GM19239 (cell line): ENCODE data around the gene LRRC8D.

Experiments
- DNase-seq: peaks from one replicate; pipeline ENCODE4 v3.0.0; 2011; ENCODE audit warnings: low spot score; ENCODE audit not compliant: insufficient read length
- FAIRE-seq: peaks from 2 replicates; lab custom pipeline; 2011; peaks lifted over from hg19 to GRCh38; lab: Jason Lieb, UNC

Gene LRRC8D

GRCh38 chr1:89806616-89807015, 14.2 kb upstream of the LRRC8D start:
- DNase-seq = no peak
- FAIRE-seq = no peak

DNA sequence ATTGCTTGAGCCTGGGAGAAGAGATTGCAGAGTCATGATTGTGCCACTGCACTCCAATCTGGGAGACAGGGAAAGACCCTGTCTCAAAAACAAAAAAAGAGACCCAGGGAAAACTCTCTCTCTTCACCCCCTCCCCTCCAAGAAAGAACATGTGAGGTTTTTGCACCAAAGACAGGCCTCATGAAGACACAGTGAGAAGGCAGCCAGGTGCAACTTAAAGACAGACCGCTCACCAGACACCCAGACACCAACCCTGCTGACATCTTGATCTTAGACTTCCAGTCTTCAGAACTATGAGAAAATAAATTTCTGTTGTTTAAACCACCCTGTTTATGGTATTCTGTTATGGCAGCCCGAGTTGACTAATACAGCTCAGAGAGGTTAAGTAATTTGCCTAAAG, 13.3 kb upstream of the LRRC8D start:
- no peak for FAIRE-seq
- no peak for DNase-seq

GRCh38 chr1:89807983-89808382, 12.8 kb upstream of the LRRC8D start:
- FAIRE-seq (no peak), DNase-seq (no peak)

DNA sequence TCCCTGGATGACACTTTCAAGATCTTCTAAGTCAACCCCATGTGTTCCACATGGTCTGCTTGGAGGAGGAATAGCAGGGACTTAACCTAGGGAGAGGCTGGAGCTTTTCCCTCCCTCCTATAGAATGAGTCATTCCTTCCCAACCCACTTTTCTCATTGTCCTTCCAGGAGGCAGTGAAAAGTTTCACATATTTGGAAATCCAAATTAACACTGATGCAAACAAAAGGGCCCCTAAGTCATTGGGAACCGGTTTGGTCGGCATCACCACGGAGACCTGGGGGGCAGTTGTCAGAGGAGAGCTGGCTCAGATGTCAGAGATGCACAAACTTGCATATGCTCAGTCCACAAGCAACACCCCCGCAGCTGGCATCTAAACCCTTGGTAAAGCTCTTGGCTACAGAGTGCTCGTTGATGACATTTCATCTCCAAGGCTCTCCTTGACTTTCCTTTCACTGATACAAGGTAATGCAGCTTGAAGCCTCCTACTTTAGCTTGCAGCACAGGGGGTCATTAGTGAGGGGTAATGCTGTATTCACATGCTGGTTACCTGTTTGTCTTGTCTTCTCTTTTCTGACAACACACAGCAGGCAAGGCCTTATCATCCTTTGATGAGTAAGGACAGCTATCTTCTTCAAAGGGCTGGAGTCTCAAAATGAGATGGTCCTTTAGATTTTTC, 12.3 kb upstream of the LRRC8D start:
- DNase-seq (no peak), FAIRE-seq (no peak)

- FAIRE-seq = no peak
- no peak for DNase-seq
Measured at GRCh38 chr1:89809556-89809955, 11.3 kb upstream of the LRRC8D start.

GRCh38 chr1:89810302-89810701, 10.5 kb upstream of the LRRC8D start:
- DNase-seq = no peak
- FAIRE-seq = no peak

DNA sequence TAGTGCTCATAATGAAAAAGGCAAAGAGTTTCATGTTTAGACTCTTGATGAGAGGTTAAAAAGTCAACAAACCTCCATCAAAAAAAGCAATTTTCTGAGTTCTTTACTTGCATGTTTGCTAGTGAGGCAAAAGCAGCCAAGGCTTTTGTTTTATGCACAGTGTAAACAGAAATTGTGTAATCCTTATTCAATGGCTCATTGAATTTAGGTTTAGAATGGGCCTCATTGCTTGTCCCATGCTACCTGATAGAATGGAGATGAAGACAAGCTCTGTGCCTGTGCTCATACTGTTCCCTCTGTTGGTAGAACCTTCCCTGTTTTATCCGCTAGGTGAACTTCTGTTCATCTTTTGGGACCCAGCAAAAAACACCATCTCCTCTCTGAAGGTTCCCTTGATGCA, 10.0 kb upstream of the LRRC8D start:
- DNase-seq (no peak), FAIRE-seq (no peak)

DNA sequence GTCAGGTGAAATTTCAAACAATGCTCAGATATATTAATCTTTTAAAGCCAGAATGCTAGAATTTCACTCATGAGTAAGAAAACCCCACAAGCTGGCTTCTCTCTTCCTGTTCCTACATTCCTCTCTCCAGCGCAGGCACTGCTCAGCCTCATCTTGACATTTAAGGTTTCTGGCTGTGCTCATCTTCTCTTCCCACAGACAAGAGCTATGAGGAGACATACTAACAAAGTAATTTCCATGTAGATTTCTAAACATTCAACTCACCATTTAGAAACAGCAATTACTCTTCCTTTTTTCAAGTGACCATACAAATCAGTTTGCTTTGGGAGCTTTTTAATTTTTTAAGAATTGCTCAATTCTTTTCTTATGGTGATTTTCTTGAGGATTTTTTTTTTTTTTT, 7.8 kb upstream of the LRRC8D start:
- FAIRE-seq (peak; percentile 44), DNase-seq (no peak)

GRCh38 chr1:89815040-89815439, 5.8 kb upstream of the LRRC8D start:
- DNase-seq (no peak), FAIRE-seq (peak; percentile 21)

- FAIRE-seq (peak; percentile 52), DNase-seq (no peak)
Measured at GRCh38 chr1:89815611-89816010, 5.2 kb upstream of the LRRC8D start.

- FAIRE-seq = no peak
- DNase-seq = no peak
Measured at GRCh38 chr1:89816366-89816765, 4.5 kb upstream of the LRRC8D start.

GRCh38 chr1:89821322-89822108, 683 bp downstream of the LRRC8D start:
- DNase-seq (peak; percentile 48), FAIRE-seq (peak; percentile 81)

DNA sequence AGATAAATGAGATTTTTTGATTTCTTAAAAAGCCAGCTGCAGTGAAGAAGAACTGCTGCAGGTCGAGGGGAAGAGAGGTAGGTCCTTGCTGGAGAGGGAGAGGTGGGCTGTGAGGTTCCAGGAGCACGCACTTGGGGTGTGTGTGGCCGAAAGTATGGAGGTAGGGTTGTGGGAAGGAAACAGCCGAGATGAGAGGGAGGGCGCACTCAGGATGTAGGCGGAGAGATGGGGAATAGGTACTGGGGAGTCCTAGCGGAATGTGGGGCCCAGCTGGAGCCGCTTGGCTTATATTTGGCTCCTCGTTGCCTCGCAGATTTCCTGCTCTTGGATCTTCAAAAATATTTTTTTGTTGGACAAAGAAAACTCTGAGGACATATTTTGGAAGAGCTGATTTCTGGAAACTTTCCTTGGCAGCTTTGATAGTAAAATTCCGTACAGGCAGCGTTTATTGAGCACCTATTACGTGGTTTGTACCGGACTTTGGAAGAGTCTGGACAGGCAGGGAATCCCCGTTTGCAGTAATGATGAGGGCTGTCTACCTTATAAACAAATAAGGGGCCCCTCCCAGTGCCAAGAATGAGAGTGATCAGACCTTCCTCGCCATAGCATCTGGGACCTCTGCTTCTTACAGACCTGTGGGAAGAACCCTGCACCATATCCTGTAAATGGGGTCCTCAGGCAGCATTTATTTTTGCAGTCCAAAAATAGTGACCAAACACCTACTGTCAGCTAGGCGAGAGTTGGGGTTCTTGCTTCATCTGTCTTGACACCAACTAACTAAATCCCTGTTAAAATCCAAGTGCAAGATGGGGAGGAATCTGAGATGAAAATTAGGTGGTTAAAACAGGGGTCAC, 1.5 kb downstream of the LRRC8D start:
- FAIRE-seq (no peak), DNase-seq (no peak)

DNA sequence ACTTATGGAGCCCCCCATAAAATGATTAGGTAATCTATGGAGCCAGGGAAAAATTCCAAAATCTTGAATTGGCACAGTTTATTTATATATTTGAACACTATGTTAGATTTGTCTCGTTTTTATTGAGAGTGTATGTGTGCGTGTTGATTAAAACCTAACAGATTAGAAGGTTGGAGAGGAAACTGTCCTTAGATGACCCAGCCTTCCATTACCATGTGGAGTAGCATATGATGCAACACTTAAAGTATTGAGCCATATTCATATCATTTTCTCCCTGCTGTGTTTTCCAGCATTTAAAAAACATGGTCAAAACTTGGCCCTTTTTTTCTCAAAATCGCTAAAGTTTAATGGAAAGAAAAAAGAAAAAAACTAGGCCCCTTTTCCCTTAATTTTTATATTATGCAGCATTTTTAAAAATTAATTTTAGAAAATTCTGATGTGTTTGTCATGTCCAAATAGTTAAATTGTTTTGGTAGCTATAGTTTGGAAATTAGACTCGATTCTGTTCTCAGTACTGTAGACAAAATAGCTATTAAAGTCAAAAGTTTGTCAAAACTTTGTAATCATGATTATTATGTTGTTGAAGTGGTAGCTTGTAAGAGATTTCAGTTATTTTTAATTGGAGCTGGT, 2.3 kb downstream of the LRRC8D start:
- FAIRE-seq (no peak), DNase-seq (no peak)

DNA sequence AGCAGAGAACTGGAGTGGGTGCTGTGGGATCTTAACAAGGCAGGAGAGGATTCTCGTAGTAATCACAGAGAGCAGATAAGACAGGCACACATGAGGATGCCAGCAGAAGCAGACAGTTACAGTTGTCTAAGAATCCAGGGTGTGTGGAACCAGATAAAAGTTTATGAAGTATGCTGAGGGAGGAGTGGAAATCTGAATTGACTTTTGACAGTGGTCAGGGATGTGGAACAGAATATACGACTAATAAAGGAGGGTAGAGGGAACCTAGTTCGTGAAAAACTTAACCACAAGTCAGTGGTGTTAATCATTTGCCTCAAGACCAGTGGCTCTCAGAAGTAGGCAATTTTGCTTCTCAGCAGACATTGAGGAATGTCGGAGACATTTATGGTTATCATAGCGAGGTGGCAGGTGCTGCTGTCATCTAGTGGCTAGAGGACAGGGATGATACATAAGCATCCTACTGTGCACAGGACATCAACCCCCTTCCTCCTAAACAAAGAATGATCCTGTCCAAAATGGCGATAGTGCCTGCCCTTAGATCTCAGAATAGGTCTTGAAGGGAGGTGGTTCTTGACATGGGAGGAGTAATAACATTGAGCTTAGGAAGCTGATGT, 3.0 kb downstream of the LRRC8D start:
- FAIRE-seq (peak; percentile 63), DNase-seq (no peak)

DNA sequence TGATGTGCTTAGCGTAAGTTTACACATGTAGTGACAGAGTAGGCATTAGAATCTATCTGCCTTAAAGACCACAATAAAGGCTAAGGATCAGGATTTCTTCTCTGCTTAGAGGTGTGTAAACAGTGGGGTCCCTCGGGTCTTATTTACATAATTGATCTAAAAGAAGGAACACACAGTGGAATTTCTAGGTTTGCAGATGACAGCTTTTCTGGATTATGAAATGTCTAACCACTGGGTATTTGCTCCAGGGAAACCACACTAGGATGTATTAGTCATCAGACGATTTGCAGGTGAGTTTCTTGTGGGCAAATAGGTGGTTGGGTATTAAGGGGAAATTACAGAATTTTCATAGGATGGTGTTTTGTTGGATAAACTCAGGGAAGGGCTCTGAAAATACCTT, 5.8 kb downstream of the LRRC8D start:
- DNase-seq (no peak), FAIRE-seq (no peak)

DNA sequence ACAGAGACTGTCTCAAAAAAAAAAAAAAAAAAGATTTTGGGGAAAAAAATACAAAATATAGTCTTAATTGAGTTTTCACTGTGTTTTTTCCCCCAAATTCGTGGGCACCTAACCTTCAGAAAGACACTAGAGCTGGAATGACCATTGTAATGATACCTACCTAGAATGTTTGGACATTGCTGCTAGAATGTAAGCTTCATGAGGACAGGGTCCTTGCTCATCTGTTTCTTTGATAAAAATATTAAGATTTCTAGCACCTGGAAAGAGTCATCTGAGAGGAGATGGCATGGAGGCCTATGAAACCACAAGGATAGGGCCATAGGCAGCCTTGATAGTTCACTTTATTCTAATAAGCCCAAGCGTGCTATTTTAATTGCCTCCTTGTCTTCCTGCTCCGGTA, 6.5 kb downstream of the LRRC8D start:
- FAIRE-seq (no peak), DNase-seq (no peak)

DNA sequence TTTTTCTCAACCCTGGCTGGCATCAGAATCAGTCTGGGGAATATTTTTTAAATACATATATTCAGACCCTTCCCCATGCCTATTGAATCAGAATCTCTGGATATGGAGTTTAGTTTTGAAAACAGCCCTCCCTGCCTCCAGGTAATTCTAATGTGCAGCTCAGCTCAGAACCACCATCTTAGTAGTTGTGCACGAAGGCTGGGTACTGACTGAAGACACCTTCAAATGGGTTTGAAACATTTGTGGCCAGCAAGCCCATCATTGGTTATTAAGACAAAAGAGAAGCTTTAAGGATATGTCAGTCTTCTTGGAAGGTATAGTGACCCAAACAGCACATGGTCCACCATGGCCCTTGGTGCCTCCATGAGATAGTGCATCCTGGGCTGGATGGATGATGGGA, 7.1 kb downstream of the LRRC8D start:
- no peak for DNase-seq
- FAIRE-seq = no peak

DNA sequence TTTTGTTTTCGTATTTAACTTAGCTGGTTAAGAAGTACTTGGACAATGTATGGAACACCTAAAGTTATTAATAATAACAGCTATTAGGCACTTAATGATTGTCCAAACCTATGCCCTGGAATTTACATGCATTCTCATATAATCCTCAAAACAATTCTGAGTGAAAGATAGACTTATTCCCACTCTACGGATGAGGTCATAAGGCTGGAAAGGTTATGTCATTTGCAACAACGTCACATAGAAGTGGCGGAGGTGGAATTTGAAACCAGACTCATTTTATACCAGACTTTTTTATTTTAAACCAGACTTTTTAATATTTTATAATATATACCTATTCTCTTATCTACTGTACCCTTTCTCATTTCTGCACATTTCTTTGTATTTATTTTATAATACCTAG, 8.4 kb downstream of the LRRC8D start:
- DNase-seq = no peak
- no peak for FAIRE-seq

DNA sequence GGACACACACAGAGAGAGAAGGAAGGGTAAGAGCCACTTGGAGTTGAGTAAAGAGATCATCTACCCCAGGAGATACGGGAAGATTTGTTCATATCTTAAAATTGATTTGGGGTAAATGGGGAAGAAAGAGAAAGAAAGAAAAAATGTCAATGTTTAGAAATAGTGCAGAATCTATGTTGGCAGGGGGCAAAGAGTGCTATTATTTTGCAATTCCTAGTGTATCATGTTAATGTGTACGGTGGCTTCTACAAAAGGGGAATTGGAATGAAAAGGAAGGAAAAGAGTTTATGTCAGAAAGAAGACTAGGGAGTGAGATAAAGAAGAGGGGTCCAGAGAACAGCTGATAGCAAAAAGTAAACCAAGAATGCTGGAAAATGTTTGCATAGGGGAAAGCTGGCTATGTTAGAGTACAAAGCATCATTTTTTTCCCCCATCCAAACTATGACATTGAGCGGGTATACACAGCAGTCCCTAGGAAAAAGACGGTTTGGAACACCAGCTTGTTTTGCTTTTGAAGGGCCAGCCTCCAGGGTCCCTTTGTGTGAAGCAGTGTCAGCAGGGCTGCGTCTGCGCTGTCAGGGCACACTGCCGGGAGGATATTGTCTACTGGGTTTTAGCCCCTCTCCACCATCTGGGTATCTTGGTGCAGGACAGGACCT, 10.8 kb downstream of the LRRC8D start:
- DNase-seq (no peak), FAIRE-seq (no peak)
